GM19372 (cell line): Measurements from ENCODE around the gene UBR4.

Source experiments
- ATAC-seq: cut with Tn5 transposase; IDR thresholded peaks from one replicate; pipeline ENCODE4 v1.9.1; 2021; ENCODE audit warnings: mild to moderate bottlenecking, low read depth, moderate library complexity; ENCODE audit not compliant: unreplicated experiment

The UBR4 gene

DNA sequence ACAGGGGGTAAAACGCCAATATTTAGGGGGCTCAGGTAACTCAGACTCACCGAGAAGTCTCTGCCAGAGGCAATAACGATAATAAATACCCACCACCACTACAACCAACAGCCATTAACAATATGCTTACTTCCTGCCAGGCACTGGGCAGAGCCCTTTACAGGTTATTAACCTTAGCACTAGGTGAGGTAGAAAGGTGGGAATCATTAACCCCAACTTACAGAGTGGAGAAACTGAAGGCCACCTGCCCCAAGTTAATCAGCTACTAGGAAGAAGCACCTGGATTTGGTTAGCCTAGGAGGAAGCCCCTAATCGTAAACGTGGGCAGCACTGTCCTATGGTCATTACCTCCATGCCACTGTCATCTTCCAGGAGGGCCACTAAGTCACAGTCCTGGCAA is 110.0 kb downstream of the UBR4 start:
- ATAC-seq: no peak

DNA sequence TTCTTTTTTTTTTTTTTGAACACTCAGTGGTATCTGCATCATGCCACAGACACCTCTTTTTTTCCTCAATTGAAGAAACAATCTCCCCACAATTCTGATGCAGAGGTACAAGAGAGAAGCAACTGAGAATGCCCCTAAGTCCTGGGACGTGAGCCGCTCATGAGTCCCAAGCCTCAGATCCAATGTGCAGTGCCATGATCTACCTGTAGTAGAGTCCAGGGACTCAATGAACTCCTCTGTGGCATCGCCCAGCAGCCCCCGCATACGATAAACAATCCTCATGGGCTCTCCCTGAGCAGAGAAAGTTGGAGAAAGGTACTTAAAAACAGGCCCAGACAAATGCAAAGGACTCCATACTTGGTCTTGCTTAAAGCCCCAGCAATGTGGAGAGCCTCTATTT is 113.1 kb downstream of the UBR4 start:
- no peak for ATAC-seq

DNA sequence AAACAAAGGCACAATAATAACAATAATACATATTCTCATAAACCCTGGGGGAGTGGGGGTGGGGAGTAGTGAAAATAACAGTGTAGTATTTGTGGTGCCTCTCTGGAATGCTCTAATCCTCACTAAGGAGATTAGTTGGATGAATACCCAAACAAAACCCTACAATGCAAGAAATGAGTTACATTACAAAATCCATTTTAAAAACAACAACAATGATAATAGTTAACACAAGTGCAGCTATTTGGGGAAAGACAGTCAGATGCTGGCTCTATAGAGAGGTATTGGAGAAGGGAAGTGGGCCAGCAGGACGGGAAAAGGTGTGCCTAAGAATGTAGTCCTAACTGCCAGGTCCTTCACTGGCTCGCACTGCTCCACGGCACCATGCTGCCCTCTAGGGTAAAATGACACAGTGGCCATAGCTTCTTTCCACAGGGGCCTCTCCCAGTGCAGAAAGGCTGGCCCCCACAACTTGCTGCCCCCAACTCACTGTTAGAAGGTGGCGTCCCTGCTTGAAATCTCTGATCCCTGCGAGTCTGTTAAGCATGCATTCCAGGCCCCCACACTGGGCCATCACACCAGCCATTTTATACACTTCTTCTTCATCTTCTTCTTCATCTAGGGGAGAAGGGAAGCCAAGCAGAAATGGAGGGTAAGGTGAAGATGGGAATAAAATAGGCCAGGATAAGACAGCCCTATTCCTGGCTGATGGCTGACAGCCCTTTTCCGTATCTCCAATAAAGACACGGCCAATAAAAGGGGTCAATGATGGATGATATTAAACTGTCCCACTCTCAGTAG is 113.8 kb downstream of the UBR4 start:
- no peak for ATAC-seq

DNA sequence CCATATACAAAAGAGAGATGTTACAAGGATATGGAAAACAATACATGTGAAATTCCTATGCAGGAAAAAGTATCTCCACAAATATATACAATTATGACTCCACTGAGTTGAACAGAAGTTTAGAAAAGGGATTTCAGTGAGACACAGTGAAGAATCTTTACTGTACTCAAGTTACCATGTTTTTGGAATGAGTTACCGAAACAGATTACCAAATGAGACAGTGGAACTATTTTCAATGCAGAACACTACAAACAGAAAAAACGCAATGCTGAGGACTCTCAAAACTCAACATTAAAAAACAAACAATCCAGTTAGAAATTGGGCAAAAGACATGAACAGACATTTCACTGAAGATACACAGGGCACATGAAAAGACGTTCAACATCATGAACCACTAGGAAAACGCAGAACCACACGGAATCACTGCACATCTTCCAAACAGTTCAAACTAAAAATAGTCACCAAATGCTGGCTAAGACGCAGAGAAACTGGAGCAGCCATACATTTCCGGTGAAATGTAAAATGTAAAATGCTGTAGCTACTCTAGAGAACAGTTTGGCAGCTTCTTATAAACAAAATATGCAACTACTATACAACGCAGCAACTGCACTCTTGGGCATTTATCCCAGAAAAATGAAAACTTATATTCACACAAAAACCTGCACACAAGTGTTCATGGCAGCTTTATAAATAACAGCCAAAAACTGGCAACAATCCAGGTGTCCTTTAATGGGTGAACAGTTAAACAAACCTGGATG is 118.7 kb downstream of the UBR4 start:
- no peak for ATAC-seq

DNA sequence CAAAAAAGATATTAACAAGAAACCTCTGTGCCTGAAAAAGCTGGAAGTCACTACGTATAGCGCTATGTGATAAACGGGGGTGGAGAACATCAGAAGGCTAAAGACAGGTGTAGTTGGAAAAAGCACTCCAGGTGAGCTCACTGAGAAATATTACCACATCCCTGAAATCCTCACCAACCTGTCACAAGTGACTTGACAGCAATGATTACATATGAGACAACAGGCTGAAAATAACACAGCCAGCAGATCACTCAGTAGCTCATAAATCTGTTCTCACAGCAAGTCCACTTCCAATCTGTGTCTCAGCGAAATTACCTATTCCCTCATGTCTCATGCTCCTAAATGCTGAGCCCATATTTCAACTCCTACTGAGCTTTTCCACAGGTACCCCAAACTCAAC is 120.5 kb downstream of the UBR4 start:
- no peak for ATAC-seq

DNA sequence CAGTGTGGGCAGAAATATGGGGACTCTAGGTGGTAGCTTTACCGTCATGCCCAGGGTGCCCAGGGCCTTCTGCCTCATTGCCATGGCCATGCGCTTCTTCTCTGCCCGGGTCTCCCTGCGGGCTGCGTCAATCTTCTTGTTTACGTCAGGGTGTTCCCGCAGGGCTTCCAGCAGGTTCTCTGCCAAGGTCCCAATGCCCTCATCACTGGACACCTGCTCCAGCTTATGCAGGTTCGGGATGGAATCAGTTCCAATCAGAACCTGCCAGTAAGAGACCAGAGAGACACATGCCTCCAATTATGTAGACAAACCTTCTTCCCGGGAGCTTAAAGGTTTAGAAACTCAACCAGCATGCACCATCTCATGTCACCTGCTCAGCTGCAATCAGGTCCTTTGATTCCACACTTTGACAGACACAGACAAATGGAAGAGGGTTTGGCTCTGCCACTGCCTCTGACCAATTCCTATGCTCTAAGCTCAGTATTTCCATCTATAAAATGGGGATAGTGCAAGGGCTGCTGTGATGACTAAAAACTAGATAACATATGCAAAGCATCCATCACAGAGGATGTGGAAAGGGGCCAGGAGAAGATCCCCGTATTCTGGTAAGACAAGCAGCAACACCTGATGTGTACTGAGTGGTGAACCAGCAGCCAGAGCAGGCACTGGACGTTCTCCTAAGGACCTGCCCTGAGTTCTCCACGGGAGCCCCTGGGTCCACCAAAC is 121.2 kb downstream of the UBR4 start:
- no peak for ATAC-seq

DNA sequence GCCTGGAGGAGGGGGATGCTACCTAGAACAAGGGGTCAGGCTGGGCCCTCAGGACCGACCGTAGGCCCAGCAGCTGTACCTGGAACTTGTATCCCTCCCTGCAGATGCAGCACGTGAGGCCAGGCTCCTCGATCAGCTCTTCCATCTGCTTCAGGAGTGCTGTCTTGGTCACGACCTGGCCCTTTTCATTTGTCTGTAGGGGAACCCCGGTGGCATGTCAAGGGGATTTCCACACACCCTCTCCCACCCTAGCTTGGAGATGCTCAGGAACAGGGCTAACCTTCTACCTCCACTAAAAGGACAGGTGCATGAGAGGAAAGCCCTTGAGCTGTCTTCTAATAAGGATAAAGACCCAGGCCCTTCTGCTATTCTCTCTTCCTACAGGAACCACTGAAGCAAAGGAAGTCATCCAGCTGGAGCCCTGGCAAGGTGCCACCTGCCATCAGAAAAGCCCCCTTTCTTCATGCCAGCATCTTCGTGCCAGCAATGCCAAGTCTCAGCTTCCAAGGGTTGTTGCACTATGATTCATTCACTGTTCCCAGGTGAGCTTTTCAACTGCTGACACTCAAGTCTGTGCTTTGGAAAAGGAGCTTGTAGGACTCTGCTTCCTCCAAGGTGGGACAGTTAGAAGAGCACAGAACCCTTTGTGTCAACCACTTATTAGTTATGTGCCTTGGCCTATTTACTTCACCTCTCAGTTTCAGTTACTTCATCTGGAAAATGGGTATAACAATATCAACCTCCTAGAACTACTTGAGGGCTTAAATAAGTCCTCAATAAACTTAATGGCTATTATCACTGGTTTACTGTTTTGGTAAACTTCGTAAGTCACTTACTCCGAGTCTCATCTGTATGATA is 122.1 kb downstream of the UBR4 start:
- no peak for ATAC-seq

DNA sequence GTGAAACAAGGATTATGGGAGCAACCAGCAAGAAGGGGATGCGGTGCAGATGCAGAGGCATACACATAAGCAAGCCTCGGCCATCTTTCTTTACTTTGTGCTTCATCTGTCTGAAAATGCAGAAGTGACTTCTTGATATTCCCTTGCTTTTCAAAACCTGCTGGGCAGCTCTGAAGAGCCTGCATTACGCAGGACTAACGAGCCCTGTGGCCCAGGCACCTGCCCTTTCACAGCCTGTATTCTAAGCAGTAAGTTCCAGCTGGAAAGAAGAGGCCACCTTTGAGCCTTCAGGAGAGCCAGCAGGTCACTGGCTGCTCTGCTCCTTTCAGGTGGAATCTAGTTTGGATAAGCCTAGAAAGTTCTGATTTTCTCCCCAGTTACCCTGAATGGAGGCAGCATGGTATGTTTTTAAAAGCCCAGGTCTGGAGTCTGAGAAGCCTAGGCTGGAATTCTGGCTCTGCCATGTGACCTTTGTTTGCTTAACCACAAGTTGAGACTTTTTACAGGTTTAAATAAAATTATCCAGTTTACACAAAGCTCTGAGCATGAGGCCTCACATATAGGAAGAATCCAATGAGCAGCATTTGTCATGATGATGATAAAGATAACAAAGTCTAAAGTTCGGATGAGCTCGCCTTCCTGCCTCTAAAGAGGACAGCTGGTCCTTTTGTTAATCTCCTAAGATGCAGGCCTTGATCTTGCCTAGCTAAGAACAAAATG is 122.9 kb downstream of the UBR4 start:
- ATAC-seq: no peak

DNA sequence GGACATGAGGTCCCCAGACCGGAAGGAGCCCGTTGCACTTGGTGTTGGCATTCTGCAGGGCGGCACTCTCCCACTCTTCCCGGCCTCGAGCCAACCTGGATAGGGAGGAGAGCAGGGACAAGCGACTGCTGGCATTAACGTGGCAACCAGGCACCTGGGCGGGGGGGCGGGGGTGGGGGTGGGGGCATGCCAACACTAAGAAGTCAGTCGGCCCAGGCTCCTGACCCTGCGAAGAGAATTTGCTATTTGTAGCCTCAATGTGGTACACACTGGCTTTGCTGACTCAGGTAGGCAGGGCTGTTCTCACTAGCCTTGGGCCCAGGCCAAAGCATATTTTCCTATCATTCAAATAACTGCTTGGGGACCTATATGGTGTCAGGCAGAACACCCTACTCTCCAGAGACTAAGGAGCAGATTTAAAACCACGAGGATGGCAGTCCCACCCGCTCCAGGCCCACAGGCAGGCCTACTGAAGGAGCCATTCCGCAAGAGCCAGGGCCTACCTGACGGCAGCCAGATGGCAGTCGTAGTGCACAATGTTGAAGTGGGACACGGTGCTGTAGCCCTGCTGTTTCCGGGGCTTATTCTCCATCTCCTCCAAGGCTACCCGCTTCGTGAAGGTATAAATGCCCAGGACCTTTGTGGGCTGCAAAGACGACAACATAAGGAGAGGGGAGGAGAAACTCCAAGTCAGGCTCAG is 123.7 kb downstream of the UBR4 start:
- ATAC-seq: no peak

DNA sequence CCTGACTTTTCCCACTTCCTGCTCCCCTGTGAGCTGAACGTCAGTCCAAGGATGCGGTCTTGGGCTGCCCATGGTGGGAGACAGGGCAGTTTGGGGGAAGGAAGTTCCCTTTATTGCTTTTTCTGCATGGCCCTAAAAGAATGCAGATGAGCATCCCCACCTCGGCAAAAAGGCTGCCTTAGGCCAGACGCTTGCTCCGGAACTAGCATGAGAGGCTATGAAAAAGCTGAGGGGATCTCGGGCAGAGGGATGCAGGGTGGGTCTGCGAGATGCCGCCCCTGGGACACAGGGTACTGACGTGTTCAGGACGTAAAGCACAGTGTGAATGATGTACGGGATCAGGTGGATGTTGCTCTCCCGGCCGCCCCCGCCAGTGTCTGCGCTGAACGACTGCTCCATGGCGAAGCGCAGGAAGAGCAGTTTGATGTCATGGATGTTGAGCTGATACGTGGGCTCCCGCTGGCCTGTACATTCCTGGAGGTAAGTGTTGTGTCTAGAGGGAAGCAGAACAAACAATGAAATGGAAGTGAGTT is 125.8 kb downstream of the UBR4 start:
- no peak for ATAC-seq

DNA sequence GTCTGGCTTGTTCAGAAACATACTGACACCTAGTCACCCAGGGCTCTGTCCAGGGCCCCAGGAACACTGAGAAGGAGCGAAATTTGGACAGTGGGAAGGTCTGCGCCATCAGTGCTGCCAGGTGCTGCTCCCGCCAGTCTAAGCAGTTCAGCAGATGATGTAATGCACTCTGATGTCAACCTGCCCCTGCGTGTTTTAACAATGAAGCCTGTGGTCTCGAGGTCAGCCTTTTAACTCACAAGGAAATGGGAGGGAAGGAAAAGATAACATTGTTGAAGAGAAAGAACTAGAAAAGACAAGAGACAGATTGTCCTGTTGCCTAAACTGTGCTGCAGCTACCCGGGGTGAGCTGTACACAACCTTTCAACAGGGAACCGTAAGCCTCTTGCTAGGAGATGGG is 127.0 kb downstream of the UBR4 start:
- ATAC-seq: no peak

DNA sequence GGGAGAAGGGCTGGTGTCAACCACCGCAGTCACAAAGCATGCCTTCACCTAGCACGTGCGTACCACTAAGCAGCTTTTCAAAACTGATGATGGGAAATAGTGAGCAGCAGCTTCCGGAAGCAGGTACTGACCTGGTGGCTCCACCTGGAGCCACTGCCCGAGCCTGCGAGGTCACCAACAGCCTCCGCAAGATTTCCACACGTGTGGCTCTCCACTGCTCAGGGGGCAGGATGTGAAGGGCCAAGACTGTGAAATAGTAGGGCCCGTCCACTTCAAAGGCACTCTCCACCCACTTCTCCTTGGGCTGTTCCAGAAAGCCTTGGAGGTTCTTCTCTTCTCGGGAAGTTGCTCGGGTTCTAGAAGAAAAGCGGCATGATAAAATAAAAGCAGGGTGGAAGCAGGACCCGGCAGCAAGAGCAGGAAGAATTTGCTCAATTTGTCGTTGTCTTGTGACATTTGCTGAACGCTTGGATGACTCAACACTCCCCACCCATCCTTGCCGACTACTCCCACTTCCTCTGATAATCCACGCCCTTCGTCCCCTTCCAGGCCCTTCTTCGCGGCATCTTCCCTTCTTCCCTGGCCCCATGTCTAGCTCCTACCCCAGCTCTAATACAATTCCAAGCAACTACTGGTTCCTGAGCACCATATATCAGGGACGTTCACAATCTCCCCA is 128.7 kb downstream of the UBR4 start:
- no peak for ATAC-seq

DNA sequence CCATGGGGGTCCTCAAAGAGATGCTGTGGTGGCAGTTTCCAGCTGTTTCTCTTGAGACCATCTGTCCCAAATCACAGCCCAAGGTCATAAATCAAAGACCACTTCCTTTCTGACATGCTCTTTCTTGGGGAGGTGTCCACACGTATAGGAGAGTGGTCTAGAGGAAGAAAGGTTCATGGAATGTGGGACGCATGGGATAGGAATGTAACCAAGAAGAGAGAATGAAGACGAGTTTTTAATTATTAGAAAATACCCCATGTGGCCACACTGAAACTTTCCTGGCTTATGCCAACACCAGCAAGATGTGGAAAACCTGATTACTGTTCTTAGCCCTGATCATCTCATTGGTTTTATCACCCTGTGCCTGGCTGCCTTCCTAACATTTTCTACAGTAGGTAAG is 129.3 kb downstream of the UBR4 start:
- ATAC-seq: no peak

DNA sequence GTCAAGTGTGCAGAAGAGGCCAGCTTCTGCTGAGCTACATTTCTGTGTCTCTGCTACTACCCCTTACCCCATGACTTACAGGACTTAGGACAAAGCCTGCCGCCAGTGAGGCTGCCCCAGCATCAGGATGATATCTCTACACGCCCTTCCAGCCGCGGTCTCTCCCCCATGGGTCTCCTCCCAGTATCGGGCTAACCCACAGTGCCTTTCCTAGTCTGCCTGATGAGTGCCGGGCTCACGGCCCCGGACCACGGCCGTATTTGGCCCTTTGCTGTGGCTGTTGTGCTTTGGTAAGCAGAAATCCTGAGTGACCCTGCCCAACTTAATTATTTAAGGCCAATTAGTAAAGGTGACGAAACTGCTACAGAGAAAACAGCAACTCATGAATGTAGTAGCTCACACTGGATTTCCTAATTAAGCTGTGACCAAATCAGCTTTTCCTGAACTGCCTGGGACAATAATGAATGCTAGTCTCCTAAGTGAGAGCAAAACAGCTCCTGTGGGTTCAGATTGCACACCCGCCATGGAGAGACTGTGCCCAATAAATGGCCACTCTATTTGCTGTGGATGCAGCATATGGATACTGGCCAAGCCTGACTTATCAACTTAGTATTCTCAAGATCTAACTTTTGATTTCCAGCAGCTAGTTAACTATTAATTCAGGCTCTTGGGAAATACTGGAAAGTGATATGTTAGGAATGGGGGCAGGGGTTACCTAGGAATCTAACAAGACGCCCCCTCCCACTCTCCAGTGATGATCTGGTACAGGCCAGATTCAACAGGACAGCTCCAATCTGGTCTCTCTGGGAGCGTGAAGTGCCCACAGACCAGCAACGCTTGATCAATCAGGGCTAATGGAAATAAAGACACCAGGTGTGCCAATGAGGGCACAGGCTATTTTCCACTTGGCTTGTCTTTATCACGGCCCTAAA is 130.3 kb downstream of the UBR4 start:
- no peak for ATAC-seq

DNA sequence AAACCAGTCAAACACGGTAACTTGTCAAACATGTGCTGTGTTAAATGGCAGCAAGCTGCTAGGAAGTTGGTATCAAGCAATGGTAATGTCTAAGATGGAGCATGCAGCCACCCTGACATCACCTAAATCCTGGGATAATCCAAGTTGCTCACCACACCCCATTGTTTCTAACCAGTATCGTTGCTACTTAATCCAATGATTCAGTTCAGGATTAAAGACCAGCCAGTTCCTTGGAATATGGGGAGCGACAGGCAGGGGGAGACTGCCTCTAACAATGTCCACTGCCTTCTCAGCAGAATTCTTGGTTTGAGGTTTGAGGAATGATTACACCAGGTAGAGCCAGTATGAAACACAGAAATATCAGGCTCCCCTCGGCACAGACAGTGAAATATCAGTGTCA is 131.5 kb downstream of the UBR4 start:
- ATAC-seq: no peak

DNA sequence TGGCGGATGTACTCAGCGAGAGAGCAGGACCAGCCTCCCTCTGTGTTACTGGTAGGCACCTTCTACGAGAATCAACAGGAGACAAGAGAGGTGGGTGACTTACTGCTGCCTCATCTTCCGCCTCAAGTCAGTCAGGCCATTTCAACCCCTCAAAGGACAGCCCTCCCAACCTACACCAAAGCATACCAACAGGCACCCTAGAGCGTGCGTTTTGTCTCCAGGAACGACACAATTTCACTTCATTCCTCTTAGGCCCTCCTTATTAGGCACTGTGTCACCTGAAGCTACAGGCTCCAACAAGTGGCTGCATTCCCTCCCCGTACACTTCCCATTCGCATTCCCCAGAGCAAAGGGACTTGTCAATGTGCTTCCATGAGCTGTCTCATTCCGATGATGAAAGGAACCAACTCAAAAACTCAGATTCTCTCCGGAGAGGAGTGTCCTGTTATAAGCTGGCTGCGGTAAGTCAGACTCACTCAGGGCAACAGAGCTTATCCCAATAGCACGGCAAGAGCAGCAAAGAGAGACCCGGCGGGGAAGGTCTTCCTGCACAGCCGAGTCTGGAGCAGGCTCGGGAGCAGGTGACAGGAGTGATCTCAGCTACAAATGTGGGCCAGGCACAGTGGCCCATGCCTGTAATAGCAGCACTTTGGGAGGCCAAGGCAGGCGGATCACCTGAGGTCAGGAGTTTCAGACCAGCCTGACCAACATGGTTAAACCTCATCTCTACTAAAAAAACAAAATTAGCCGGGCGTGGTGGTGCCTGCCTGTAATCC is 133.0 kb downstream of the UBR4 start:
- no peak for ATAC-seq
